ENCODE results near the gene GLT8D2. TPM values are rescaled to one million over a fixed set of nuclear protein-coding genes. Genes with fewer than 3 reads are reported as not detected.
"Not testable (repeated sequence)": the region's sequence is repeated elsewhere in the genome, so short reads cannot be mapped to it uniquely, and the experiment has no call there.

Gene GLT8D2
- total RNA-seq, 6 experiments from 2014 or later: 36.4 to 58.0 (median 50.9) TPM

DNA sequence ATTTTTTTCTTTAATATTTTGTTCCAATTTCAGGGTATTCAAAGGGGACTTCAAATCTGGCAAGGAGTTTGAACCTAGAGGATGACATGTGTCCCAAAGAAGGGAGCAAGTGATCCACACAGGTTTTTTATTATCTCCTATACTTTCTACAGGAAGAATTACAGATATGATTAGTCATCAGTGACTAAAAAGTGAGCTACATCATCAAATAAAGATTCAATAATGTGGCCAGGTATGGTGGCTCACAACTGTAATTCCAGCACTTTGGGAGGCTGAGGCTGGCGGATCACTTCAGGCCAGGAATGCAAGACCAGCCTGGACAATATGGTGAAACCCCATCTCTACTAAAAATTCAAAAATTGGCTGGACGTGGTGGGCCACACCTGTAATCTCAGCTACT lies 24.2 kb downstream of the GLT8D2 start:
- peaks cover 10% of the 10 kb centered on the region; the same call in 1 of the 2 replicates for H3K4me1 Mint-ChIP-seq (ENCODE audit: low read depth)
- no peak overlapping the region for H3K27ac Mint-ChIP-seq
- H3K36me3 Mint-ChIP-seq (ENCODE audit: low read depth): peaks cover under 1% of the 10 kb centered on the region; the same call in 1 of the 2 replicates
- TF ChIP-seq CTCF (IDR thresholded peaks at IDR 0.05): no peak
- no peaks in the 10 kb centered on the region for H3K9me3 Mint-ChIP-seq
- no peak overlapping the region for H3K4me3 Mint-ChIP-seq
- H3K27me3 Mint-ChIP-seq (ENCODE audit: insufficient read depth): no peaks in the 10 kb centered on the region
- DNase-seq: no peak

- Mint-ChIP-seq H3K4me3 (no peak overlapping the region), H3K4me1 (ENCODE audit: low read depth) (peaks cover 10% of the 10 kb centered on the region; the same call in 1 of the 2 replicates), H3K27ac (no peak overlapping the region), H3K36me3 (ENCODE audit: low read depth) (peaks cover 14% of the 10 kb centered on the region), H3K9me3 (no peaks in the 10 kb centered on the region), H3K27me3 (ENCODE audit: insufficient read depth) (no peaks in the 10 kb centered on the region)
- DNase-seq: no peak
- TF ChIP-seq CTCF (IDR thresholded peaks at IDR 0.05): no peak
These were observed 25.6 kb downstream of the GLT8D2 start for GRCh38 chr12:104024348-104024747.

GRCh38 chr12:104023710-104024109 lies 26.3 kb downstream of the GLT8D2 start:
- no peaks in the 10 kb centered on the region for H3K27me3 Mint-ChIP-seq (ENCODE audit: insufficient read depth)
- H3K27ac Mint-ChIP-seq: no peak overlapping the region
- TF ChIP-seq CTCF (IDR thresholded peaks at IDR 0.05): no peak
- no peaks in the 10 kb centered on the region for H3K9me3 Mint-ChIP-seq
- peaks cover 10% of the 10 kb centered on the region; the same call in 1 of the 2 replicates for H3K4me1 Mint-ChIP-seq (ENCODE audit: low read depth)
- no peak overlapping the region for H3K4me3 Mint-ChIP-seq
- DNase-seq: no peak
- H3K36me3 Mint-ChIP-seq (ENCODE audit: low read depth): peaks cover 14% of the 10 kb centered on the region

DNA sequence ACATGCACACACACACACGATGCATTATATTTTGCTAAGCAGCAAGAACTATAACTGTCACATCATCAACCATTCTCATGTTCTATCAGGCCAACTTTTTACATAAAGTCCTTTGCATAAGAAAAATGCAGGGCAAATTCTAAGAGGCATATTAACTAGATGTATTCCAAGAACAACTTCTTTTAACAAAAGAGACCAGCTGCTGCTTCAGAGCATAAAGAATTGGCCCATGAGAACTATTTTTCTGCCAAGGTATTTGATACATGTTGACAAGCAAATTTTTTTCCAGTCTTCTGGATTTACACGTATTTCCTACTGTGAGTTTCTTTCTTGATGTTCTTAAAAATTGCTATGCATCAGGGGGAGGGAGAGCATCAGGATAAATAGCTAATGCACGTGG lies 27.2 kb downstream of the GLT8D2 start:
- Mint-ChIP-seq H3K9me3 (no peaks in the 10 kb centered on the region), H3K27ac (no peak overlapping the region), H3K4me3 (no peak overlapping the region), H3K36me3 (ENCODE audit: low read depth) (peaks cover 14% of the 10 kb centered on the region), H3K27me3 (ENCODE audit: insufficient read depth) (no peaks in the 10 kb centered on the region), H3K4me1 (ENCODE audit: low read depth) (peaks cover 10% of the 10 kb centered on the region; the same call in 1 of the 2 replicates)
- TF ChIP-seq CTCF (IDR thresholded peaks at IDR 0.05): no peak
- no peak for DNase-seq

DNA sequence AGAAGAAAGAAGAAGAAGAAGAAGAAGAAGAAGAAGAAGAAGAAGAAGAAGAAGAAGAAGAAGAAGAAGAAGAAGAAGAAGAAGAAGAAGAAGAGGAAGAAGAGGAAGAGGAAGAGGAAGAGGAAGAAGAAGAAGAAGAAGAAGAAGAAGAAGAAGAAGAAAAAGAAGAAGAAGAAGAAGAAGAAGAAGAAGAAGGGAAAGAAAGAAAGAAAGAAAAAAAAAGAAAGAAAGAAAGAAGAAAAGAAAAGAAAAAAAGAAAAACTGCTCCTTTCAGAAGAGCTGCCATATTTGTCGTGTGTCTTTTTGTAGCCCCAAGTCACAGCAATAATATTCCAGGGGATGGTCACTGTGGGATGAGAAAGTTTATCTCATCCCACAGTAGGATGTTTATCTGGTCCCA lies 28.1 kb downstream of the GLT8D2 start:
- not testable (repeated sequence) for H3K27ac Mint-ChIP-seq; H3K4me1 Mint-ChIP-seq (ENCODE audit: low read depth); H3K4me3 Mint-ChIP-seq; H3K27me3 Mint-ChIP-seq (ENCODE audit: insufficient read depth); DNase-seq; H3K9me3 Mint-ChIP-seq
- peaks cover 14% of the 10 kb centered on the region for H3K36me3 Mint-ChIP-seq (ENCODE audit: low read depth)

DNA sequence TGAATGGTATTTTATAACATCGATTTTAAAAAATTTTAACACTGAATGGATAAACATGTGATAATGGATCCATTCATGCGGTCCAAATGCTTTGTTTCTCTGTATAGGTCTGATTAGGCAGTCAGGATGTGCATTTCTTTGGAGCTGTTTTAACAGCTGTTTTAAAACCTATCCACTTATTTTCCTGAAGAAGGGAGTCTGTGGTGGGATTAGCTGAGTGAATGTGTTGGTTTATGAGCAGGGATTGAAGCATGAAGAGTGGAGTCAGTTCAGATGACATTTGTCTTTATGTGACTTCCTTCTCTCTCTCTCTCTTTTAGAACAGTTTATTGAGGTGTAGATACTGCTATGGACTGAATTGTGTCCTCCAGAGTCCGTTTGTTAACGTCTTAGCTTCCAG lies 37.7 kb downstream of the GLT8D2 start:
- H3K27me3 Mint-ChIP-seq (ENCODE audit: insufficient read depth): no peaks in the 10 kb centered on the region; the same call in 1 of the 2 replicates
- H3K36me3 Mint-ChIP-seq (ENCODE audit: low read depth): peaks cover 52% of the 10 kb centered on the region
- no peak for TF ChIP-seq CTCF (IDR thresholded peaks at IDR 0.05)
- H3K4me3 Mint-ChIP-seq: no peak overlapping the region
- H3K27ac Mint-ChIP-seq: no peak overlapping the region
- H3K4me1 Mint-ChIP-seq (ENCODE audit: low read depth): peaks cover 38% of the 10 kb centered on the region
- no peak for DNase-seq
- H3K9me3 Mint-ChIP-seq: peaks cover 4% of the 10 kb centered on the region; the same call in 1 of the 2 replicates
